GM19239 (cell line): ENCODE results near the gene APLN.
A peak's percentile ranks its signal among the peaks of the same experiment; 100 is the strongest.

ENCODE experiments used
- DNase-seq: peaks from one replicate; pipeline ENCODE4 v3.0.0; 2011; ENCODE audit warnings: low spot score; ENCODE audit not compliant: insufficient read length
- FAIRE-seq: peaks from 2 replicates; lab custom pipeline; 2011; peaks lifted over from hg19 to GRCh38; lab: Jason Lieb, UNC

Gene APLN

DNA sequence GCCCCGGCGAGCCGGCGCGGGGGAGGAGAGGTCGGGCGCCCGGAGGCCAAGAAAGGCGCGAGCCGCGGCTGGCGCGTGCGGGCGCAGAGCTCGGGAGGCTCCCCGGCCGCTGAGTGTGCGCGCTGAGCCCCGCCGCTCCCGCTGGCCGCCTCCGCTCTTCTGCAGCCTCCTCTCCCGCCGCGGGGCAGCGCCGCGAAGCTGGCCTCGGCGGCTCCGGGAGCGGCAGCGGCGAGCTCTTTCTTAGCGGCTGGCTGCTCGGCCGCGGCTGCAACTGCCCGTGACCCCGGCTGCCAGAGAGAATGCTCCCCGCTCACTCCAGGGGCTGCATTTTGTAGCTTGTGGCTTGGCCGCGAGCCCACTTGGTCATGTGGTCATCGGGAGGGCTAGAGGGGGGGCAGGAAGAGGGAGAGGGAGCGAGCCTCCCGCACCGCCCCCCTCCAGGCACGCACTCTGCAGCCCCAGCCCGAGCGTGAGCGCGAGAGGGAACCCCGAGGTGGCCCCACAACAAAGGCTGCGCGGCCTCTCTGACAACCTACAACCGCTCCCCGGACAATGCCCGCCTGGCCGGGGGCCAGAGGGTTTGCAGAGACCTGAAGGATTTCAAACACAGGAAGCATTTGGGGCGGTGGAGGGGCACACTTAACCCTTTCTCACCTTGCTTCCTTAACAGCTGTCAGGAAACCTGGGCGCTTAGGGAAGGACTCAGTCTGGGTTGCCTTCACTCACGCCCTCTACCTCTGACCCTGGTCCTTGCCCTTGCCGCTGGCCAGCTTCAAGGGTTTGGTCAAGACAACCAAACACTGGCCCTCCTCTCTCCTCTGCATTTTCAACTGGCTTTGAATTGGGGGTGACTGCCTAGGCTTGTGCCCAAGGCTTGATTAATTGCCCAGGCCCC, at the start of gene APLN:
Gene APLN (minus strand): TSS at position 305 of the 895 bp plus-strand sequence. CDS start 326 bp downstream, outside the sequence.
- FAIRE-seq (no peak), DNase-seq (no peak)

- FAIRE-seq (no peak), DNase-seq (no peak)
Observed at GRCh38 chrX:129704491-129704890, 49.7 kb upstream of the APLN start.

GRCh38 chrX:129701624-129702069, 46.9 kb upstream of the APLN start:
- FAIRE-seq (no peak), DNase-seq (no peak)

DNA sequence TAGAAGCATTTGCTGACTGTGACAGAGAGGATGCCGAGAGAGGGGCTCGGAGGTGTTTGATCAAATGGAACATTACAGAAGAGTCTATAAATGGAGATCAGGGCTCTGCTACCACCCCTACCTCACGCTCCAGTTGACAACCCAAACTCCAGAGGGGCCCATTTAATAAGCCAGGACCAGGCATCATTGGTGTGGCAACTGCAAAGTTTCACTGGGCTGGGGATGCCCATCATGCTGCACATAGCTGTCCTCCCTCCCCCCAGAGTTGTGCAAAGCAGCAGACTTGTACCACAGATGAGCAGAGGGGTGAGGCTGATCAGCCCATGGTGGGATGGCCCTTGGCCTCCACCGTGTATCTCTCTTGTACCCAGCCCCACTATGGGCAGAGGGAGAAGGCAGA, 45.8 kb upstream of the APLN start:
- FAIRE-seq (no peak), DNase-seq (no peak)

- FAIRE-seq, result no peak
Observed at GRCh38 chrX:129698150-129698549, 43.4 kb upstream of the APLN start.

DNA sequence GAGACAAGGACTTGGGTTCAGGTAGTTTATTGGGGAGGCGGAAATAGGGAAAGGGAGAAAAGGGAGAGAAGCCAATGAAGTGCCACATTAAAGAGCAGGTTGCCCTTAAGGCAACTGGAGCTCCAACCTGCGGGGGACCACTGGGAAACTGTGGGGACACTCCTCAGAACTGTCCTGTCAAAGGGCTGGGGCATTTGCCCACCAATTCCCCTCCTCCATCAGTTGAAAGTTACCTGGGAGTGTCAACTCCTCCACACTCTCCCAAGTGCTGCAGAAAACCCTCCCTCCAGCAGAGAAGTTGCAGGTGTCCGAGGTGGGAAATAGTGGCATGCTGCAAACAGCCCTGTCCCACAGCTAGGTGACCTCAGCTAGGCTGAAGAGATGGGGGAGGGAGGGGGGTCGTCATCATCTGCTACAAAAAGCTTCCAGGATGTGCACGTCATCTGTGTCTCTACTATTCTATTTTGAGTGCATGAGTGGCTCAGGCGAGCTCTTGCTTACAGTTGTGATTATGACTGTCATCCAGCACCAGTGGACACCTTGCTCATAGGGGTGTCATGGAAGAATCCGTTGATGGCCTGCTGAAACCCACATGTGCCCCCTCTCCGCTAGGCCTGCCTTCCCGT, 42.6 kb upstream of the APLN start:
- no peak for FAIRE-seq

More at GRCh38 chrX:129698150-129698549, 43.4 kb upstream of the APLN start:
- DNase-seq, result no peak

DNA sequence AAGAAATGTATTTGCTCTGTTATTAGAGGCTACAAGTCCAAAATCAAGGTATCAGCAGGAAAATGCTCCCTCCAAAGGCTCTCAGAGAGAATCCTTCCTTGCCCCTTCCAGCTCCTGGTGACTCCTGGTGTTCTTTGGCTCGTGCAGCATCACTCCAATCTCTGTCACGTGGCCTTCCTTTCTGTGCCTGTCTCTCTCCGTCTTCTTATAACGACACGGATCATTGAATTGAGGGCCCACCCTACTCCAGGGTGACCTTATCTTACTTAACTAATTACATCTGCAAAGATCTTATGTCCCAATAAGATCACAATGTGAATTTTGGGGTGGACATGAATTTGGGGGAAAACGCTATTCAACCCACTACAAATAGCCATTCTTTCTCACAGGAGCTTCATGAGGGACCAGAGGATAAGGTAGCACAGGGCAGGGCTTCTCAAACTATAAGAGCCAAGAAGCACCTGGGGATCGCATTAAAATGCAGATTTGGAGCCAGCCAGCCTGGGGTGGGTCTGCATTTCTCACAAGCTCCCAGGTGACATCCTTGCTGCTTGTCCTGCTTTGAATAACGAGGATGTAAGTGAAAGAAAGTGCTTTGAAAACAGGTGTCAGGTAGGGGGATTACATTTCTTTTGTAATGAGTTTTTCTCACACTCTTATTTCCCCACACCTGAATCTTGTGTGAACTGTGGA, 41.9 kb upstream of the APLN start:
- DNase-seq (no peak), FAIRE-seq (no peak)

More for the DNA sequence above, 42.6 kb upstream of the APLN start:
- DNase-seq, result no peak

DNA sequence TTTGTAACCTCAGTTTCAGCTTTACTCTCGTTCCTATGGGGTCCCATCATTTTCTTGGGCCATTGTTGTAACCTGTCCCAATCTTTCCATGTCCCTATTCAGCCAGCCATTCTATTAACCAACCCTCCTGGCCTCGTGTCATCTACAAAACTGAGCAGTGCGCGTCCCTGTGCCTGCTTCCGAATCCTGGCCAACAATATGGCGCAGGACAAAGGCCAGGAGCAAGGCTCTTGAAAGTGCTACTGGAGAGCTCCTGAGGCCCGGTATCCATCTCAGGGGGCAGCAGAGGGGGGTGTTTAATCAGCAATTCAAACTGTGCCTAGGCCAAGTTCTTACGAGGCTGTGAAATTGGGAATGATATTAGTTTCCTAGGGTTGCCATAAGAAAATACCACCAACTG, 41.2 kb upstream of the APLN start:
- no peak for FAIRE-seq
- DNase-seq, result no peak

DNA sequence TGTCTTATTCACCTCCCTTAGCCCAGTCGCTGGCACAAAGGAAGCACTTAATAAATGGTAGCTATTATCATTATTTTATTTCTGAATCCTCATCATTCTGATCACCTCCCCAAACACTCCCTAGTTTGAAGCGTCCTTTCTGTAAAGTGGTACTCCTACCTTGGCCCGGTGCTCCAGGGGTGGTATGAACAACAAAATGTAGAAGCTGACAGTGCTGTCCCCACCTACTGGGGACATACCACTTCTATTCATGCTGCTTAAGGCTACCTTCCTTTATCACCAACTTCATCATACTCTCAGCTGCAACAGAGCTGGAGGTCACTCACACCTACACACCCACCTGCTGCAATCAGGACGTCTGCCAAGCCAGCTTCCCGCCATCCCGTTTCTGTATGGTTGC, 40.8 kb upstream of the APLN start:
- DNase-seq (no peak), FAIRE-seq (no peak)

DNA sequence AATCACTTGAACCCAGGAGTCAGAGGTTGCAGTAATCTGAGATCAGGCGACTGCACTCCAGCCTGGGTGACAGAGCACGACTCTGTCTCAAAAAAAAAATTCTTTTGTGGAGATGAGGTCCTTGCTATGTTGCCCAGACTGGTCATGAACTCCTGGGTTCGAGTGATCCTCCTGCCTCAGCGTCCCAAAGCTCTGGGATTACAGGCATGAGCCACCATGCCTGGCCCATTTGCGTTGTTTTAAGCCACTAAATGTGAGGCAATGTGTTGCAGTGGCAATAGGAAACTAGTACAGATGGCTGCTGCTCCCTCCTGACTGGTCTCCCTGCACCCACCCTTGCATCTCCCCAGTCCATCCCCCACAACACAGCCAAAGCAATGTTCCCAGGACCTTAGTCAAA, 40.0 kb upstream of the APLN start:
- DNase-seq (no peak), FAIRE-seq (no peak)

GRCh38 chrX:129693354-129693753, 38.6 kb upstream of the APLN start:
- FAIRE-seq, result no peak
- DNase-seq, result no peak

DNA sequence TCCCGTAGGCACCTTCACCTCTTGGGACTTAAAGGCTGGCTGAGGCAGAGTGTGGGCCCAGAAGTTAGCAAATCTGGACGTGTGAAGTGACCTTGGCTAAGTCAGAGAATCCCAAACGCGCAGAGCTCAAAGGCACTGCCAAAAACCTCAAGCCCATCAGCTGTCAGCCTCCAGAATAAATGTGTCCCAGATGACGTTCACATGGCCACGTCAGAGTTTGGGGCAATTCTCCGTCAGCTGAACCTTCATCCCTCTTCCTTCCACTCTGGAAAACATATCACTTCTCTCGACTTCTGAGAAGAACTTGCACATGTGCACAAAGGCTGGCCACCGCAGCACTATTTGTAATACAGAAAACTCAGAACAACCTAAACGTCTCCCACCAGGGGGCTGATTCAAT, 35.7 kb upstream of the APLN start:
- FAIRE-seq, result no peak
- DNase-seq, result no peak

GRCh38 chrX:129689796-129690195, 35.0 kb upstream of the APLN start:
- FAIRE-seq (no peak), DNase-seq (no peak)

DNA sequence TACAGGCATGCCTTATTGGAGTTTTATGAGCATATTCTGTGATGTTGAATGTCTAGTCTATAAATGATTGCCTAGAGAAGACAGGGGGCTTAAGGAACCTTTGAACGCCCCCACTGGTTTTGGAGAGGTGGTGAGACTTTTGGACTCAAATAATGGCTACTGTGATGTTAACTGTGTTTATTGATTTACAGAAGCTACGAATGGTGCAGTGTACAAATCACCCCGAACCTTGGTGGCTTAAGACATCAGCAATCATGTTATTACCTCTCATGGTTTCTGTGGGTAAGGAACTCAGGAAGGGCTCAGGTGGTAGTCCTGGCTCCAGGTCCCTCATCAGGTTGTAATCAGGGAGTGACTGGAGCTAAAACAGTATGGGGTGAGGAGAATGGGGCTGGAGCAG, 33.3 kb upstream of the APLN start:
- FAIRE-seq (no peak), DNase-seq (no peak)

DNA sequence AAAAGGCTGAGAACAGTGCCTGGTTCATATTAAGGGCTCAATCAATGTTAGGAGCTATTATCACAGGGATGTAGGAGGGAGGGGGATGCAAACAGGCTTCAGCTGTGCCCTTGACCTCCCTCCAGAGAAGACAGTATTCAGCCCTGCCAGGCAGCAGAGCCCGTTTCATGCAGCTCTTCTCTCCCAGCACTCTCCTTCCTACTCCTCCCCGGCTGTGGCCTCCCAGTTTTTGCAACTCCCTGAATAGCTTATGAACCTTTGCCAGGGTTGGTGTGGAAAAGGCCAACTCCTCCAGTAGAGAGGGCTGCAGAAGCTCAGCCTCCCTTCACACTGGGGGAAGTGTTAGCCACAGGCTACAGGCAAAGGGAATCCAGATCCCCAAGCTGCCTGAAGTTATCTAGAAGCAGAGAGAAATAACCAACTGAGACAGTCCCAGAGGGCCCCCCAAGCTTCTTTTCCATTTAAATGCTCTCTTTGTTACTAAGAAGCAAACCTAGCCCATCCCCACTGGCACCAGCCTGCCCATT, 31.7 kb upstream of the APLN start:
- DNase-seq, result no peak
- FAIRE-seq, result no peak

DNA sequence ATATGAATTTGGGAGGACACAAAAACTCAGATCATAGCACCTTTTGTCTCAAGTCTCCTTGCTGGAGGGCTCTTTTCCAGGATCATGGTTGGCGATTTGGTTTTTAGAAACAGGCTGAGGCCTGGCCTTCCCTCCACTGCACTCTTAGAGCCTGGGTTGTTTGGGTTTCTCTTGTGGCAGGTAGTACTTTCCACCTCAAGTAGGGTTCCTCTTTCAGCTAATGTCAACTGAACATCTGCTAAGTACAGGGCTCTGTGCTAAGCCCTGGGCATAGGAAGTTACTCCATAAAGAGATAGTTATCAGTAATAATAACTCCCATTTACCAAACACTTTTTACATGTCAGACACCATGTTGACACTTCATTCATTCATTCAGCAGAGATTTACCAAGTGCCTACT, 28.2 kb upstream of the APLN start:
- no peak for FAIRE-seq
- DNase-seq, result no peak

DNA sequence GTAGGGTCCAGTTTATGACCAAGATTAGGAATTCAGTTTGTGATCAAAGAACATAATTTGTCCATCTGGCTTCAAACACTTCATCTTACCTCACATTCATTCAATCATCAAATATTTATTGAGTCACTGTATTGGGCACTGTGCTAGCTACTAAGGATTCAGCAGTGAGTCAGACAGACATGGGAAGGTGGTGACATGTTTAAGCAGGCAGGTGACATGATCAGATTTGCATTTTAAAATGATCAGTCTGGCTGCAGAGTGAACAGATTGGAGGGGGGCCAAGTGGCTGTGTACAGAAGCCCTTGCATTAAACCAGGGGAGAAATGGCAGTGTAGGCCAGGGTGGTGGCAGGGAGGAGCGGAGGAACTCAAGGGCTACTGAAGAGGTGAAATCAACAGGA, 25.1 kb upstream of the APLN start:
- DNase-seq (no peak), FAIRE-seq (no peak)

- peak; percentile 40 for FAIRE-seq
- no peak for DNase-seq
Observed at GRCh38 chrX:129678614-129679195, 23.9 kb upstream of the APLN start.

- FAIRE-seq, result no peak
- DNase-seq, result no peak
Observed at GRCh38 chrX:129667412-129667811, 12.7 kb upstream of the APLN start.

DNA sequence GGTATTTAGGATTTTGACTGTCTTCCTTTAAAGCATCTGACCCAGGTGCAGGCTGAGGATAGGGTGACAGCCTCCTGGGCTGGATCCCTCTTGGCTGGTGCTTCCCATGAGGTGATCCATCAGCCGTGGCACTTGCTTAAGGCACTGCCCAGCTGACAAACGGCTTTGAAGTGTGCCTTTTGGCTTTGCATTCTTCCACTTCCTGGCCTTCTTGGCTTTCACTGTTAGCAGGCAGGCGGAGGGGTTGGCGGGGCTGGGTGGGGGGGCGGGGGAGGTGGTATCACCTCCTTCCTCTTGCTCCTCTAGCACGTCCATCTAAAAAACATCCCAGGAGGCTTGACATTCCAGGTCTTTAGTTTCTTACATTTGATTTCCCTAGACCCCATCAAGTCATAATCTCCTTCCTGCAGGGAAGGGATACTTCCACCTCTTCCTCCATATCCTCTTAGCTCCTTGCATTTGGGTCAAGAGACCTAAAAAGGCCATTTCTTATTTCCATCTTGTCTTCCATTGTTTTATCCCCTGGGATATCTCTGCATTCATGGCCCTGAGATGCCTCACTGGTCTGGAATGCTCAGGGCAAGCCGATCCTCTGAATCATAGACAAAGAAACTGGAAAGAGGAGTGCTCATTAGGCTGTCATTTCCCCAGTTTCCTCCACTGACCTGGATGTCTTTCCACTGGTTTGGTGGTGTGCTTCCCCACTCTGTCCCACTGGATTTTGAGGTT, 11.3 kb upstream of the APLN start:
- no peak for DNase-seq
- no peak for FAIRE-seq
